Measurements from ENCODE around the gene DLAT.
"Not testable (repeated sequence)": the region's sequence is repeated elsewhere in the genome, so short reads cannot be mapped to it uniquely, and the experiment has no call there.

The DLAT gene

GRCh38 chr11:112005422-112006094 lies 19.6 kb upstream of the DLAT start:
- no peak for DNase-seq (ENCODE audit: low read depth)

- not testable (repeated sequence) for DNase-seq (ENCODE audit: low read depth)
Observed at GRCh38 chr11:112006095-112006441, 19.1 kb upstream of the DLAT start.

- not testable (repeated sequence) for DNase-seq (ENCODE audit: low read depth)
Observed at GRCh38 chr11:112011451-112011850, 13.8 kb upstream of the DLAT start.

- peak; percentile 60 for DNase-seq (ENCODE audit: low read depth)
Observed at GRCh38 chr11:112012874-112013273, 12.3 kb upstream of the DLAT start.

- no peak for DNase-seq (ENCODE audit: low read depth)
Observed at GRCh38 chr11:112013497-112014164, 11.6 kb upstream of the DLAT start.

- DNase-seq (ENCODE audit: low read depth), result no peak
Observed at GRCh38 chr11:112016088-112016764, 9.0 kb upstream of the DLAT start.

- peak; percentile 39 for DNase-seq (ENCODE audit: low read depth)
Observed at GRCh38 chr11:112016765-112017376, 8.3 kb upstream of the DLAT start.

- DNase-seq (ENCODE audit: low read depth), result peak; percentile 40
Observed at GRCh38 chr11:112017538-112017937, 7.7 kb upstream of the DLAT start.

- no peak for DNase-seq (ENCODE audit: low read depth)
Observed at GRCh38 chr11:112019066-112019465, 6.1 kb upstream of the DLAT start.

GRCh38 chr11:112023104-112023503 lies 2.1 kb upstream of the DLAT start:
- DNase-seq (ENCODE audit: low read depth), result no peak

- DNase-seq (ENCODE audit: low read depth), result no peak
Observed at GRCh38 chr11:112024178-112024772, 933 bp upstream of the DLAT start.

GRCh38 chr11:112025707-112026106 lies 499 bp downstream of the DLAT start:
- DNase-seq (ENCODE audit: low read depth), result peak; percentile 40

- not testable (repeated sequence) for DNase-seq (ENCODE audit: low read depth)
Observed at GRCh38 chr11:112026784-112027410, 1.7 kb downstream of the DLAT start.

- DNase-seq (ENCODE audit: low read depth), result no peak
Observed at GRCh38 chr11:112029460-112029859, 4.3 kb downstream of the DLAT start.

- no peak for DNase-seq (ENCODE audit: low read depth)
Observed at GRCh38 chr11:112033902-112034301, 8.7 kb downstream of the DLAT start.

- DNase-seq (ENCODE audit: low read depth), result no peak
Observed at GRCh38 chr11:112037527-112037926, 12.3 kb downstream of the DLAT start.

GRCh38 chr11:112042161-112042960 lies 17.2 kb downstream of the DLAT start:
- peak; percentile 80 for DNase-seq (ENCODE audit: low read depth)

GRCh38 chr11:112042961-112043304 lies 17.7 kb downstream of the DLAT start:
- no peak for DNase-seq (ENCODE audit: low read depth)

GRCh38 chr11:112044961-112045360 lies 19.8 kb downstream of the DLAT start:
- DNase-seq (ENCODE audit: low read depth), result no peak

- not testable (repeated sequence) for DNase-seq (ENCODE audit: low read depth)
Observed at GRCh38 chr11:112046647-112047046, 21.4 kb downstream of the DLAT start.

- DNase-seq (ENCODE audit: low read depth), result not testable (repeated sequence)
Observed at GRCh38 chr11:112048256-112048655, 23.0 kb downstream of the DLAT start.
